ENCODE data around the gene OR10K2. TPM values are rescaled to one million over a fixed set of nuclear protein-coding genes. Genes with fewer than 3 reads are reported as not detected.

The OR10K2 gene
- total and polyA plus RNA-seq, 4 donors = not detected

DNA sequence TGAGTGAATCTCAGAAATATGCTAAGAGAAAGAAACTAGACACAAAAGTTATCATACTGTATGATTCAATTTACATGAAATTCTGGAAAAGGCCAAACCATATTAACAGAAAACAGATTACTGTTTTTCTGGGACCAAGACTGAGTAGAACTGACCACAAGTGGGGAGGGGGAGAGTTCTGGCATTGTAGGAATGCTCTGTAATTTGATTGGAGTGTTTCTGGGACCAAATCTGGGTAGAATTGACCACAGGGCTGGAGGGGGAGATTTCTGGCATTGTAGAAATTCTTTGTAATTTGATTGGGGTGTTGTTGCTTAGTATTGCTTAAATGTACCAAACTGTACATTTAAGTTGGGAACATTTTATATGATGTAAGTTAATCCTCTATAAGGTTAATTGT lies 32.2 kb upstream of the OR10K2 start:
- Histone ChIP-seq H3K4me3 (no peak overlapping the region), H3K4me1 (ENCODE audit: control insufficient read depth in 5 of 5, insufficient read depth in 5 of 5, low read length in 5 of 5) (no peaks in the 10 kb centered on the region), H3K27me3 (ENCODE audit: control insufficient read depth in 3 of 3, insufficient read depth in 3 of 3, low read length in 2 of 3) (no peaks in the 10 kb centered on the region), H3K36me3 (ENCODE audit: control insufficient read depth in 4 of 4, insufficient read depth in 4 of 4, low read length in 4 of 4) (no peaks in the 10 kb centered on the region), H3K9me3 (ENCODE audit: control insufficient read depth in 4 of 4, insufficient read depth in 3 of 4, low read length in 3 of 4) (peaks cover 0 to 3% (median 0%) of the 10 kb centered on the region in 4 donors), H3K9ac (ENCODE audit: insufficient read depth in 1 of 2, low read length in 2 of 2) (no peak overlapping the region), H3K27ac (ENCODE audit: low read depth in 1 of 2, low read length in 1 of 2) (no peak overlapping the region)
- no peak for DNase-seq
- TF ChIP-seq, protein P1, sequence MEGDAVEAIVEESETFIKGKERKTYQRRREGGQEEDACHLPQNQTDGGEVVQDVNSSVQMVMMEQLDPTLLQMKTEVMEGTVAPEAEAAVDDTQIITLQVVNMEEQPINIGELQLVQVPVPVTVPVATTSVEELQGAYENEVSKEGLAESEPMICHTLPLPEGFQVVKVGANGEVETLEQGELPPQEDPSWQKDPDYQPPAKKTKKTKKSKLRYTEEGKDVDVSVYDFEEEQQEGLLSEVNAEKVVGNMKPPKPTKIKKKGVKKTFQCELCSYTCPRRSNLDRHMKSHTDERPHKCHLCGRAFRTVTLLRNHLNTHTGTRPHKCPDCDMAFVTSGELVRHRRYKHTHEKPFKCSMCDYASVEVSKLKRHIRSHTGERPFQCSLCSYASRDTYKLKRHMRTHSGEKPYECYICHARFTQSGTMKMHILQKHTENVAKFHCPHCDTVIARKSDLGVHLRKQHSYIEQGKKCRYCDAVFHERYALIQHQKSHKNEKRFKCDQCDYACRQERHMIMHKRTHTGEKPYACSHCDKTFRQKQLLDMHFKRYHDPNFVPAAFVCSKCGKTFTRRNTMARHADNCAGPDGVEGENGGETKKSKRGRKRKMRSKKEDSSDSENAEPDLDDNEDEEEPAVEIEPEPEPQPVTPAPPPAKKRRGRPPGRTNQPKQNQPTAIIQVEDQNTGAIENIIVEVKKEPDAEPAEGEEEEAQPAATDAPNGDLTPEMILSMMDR (IDR thresholded peaks at IDR 0.05; ENCODE audit: control extremely low read depth, extremely low read depth) = no peak
- ATAC-seq (ENCODE audit: insufficient read depth, low FRiP score) = no peak

DNA sequence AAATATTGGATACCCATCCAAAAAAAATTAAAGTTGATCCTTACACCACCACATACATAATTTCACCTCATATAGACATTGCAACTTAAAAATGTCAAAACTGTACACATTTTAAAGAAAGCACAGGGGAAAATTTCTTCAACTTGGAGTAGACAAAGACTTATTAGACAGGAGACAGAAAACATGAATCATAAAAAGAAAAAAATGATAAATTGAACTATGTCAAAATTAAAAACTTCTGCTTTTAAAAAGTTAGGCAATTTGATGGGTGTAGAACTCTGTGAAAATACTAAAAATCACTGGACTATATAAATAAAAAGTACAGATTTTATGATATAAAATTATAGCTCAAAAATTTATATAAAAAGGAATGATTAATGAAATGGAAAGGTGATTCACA lies 31.2 kb upstream of the OR10K2 start:
- Histone ChIP-seq H3K36me3 (ENCODE audit: control insufficient read depth in 4 of 4, insufficient read depth in 4 of 4, low read length in 4 of 4) (no peaks in the 10 kb centered on the region), H3K27me3 (ENCODE audit: control insufficient read depth in 3 of 3, insufficient read depth in 3 of 3, low read length in 2 of 3) (no peaks in the 10 kb centered on the region), H3K4me3 (no peak overlapping the region), H3K9me3 (ENCODE audit: control insufficient read depth in 4 of 4, insufficient read depth in 3 of 4, low read length in 3 of 4) (peaks cover 0 to 3% (median 0%) of the 10 kb centered on the region in 4 donors), H3K9ac (ENCODE audit: insufficient read depth in 1 of 2, low read length in 2 of 2) (no peak overlapping the region), H3K27ac (ENCODE audit: low read depth in 1 of 2, low read length in 1 of 2) (no peak overlapping the region), H3K4me1 (ENCODE audit: control insufficient read depth in 5 of 5, insufficient read depth in 5 of 5, low read length in 5 of 5) (no peaks in the 10 kb centered on the region)
- ATAC-seq (ENCODE audit: insufficient read depth, low FRiP score) (no peak), DNase-seq (no peak)
- TF ChIP-seq, protein P1 (IDR thresholded peaks at IDR 0.05; ENCODE audit: control extremely low read depth, extremely low read depth) = no peak

DNA sequence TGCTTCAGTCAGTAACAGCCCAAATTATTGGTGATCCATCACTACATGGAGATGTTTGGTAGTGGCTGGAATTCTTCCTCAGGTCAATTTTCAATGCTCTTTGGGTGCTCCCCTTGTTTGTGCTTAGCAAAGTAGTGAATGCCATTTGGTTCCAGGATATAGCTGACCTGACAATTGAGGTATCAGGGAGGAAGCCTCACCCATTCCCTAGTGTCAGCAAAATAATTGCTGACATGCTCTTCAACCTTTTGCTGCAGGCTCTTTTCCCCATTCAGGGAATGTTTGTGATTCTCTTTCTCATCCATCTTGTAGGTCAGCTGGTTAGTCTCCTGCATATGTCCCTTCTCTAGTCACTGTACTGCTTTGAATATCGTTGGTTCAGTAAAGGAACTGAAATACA lies 28.5 kb upstream of the OR10K2 start:
- H3K9ac ChIP-seq (ENCODE audit: insufficient read depth in 1 of 2, low read length in 2 of 2) = no peak overlapping the region
- no peak for DNase-seq

DNA sequence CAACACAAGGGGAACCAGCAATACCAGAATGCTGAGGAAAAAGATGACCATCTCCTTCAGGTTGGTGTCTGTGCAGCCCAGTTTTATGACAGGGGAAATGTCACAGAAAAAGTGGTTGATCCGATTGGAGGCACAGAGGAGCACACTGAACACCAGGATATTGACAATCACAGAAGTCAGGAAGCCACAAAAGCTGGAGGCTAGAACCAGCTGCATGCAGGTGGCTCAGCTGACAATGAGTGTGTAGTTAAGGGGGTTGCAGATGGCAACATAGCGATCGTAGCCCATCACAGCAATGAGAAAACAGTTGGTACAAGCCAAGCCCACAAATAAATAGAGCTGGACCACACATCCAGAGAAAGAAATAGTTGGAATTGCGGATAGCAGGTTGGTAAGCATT lies 19.3 kb upstream of the OR10K2 start:
- no peak overlapping the region for H3K27ac ChIP-seq (ENCODE audit: low read depth in 1 of 2, low read length in 1 of 2)
- H3K36me3 ChIP-seq (ENCODE audit: control insufficient read depth in 4 of 4, insufficient read depth in 4 of 4, low read length in 4 of 4) = no peaks in the 10 kb centered on the region
- H3K9me3 ChIP-seq (ENCODE audit: control insufficient read depth in 4 of 4, insufficient read depth in 3 of 4, low read length in 3 of 4) = peaks cover 0 to 2% (median 0%) of the 10 kb centered on the region in 4 donors
- H3K4me3 ChIP-seq = no peak overlapping the region
- H3K9ac ChIP-seq (ENCODE audit: insufficient read depth in 1 of 2, low read length in 2 of 2) = no peak overlapping the region
- DNase-seq (no peak), ATAC-seq (ENCODE audit: insufficient read depth, low FRiP score) (no peak)
- no peaks in the 10 kb centered on the region for H3K27me3 ChIP-seq (ENCODE audit: control insufficient read depth in 3 of 3, insufficient read depth in 3 of 3, low read length in 2 of 3)
- no peaks in the 10 kb centered on the region for H3K4me1 ChIP-seq (ENCODE audit: control insufficient read depth in 5 of 5, insufficient read depth in 5 of 5, low read length in 5 of 5)
- 85 to 91% methylated on average over 4 of the region's 4 CpGs for WGBS, 2 donors
- TF ChIP-seq, protein P1 (IDR thresholded peaks at IDR 0.05; ENCODE audit: control extremely low read depth, extremely low read depth) = no peak

More for the DNA sequence above, 28.5 kb upstream of the OR10K2 start:
- Histone ChIP-seq H3K27me3 (ENCODE audit: control insufficient read depth in 3 of 3, insufficient read depth in 3 of 3, low read length in 2 of 3) (no peaks in the 10 kb centered on the region), H3K9me3 (ENCODE audit: control insufficient read depth in 4 of 4, insufficient read depth in 3 of 4, low read length in 3 of 4) (peaks cover 0 to 3% (median 0%) of the 10 kb centered on the region in 4 donors), H3K27ac (ENCODE audit: low read depth in 1 of 2, low read length in 1 of 2) (no peak overlapping the region), H3K36me3 (ENCODE audit: control insufficient read depth in 4 of 4, insufficient read depth in 4 of 4, low read length in 4 of 4) (no peaks in the 10 kb centered on the region), H3K4me3 (no peak overlapping the region), H3K4me1 (ENCODE audit: control insufficient read depth in 5 of 5, insufficient read depth in 5 of 5, low read length in 5 of 5) (no peaks in the 10 kb centered on the region)
- TF ChIP-seq, protein P1 (IDR thresholded peaks at IDR 0.05; ENCODE audit: control extremely low read depth, extremely low read depth) = no peak
- no peak for ATAC-seq (ENCODE audit: insufficient read depth, low FRiP score)
- WGBS, 2 donors = 87 to 97% methylated on average over 1 of the region's 1 CpG

All from lung (tissue), 12 donors.